ENCODE data around the gene UBLCP1. TPM values are rescaled to one million over a fixed set of nuclear protein-coding genes. Genes with fewer than 3 reads are reported as not detected.

UBLCP1 gene
- total and polyA plus RNA-seq, 2 donors (not counting 1 experiment from before 2014, with no cell fraction given) = 9.6 to 25.1 TPM

GRCh38 chr5:159216454-159216853 lies 46.6 kb upstream of the UBLCP1 start:
- Histone ChIP-seq H3K9ac (ENCODE audit: low read length) (no peak overlapping the region), H3K4me2 (replicated peaks; ENCODE audit: low read depth, low read length, poor library complexity, severe bottlenecking) (no peak overlapping the region), H4K20me1 (ENCODE audit: control insufficient read depth, insufficient read depth, low read length, poor library complexity, severe bottlenecking) (no peaks in the 10 kb centered on the region), H3K27me3 (replicated peaks in 1 of 4; ENCODE audit: control extremely low read depth in 1 of 4, control insufficient read depth in 3 of 4, insufficient read depth in 4 of 4, low read length in 3 of 4) (no peaks in the 10 kb centered on the region), H3K4me3 (ENCODE audit: control extremely low read depth in 1 of 5, extremely low read depth in 1 of 5, insufficient read depth in 1 of 5, low read depth in 2 of 5, low read length in 4 of 5) (no peak overlapping the region), H3K9me3 (ENCODE audit: control extremely low read depth in 1 of 3, control insufficient read depth in 2 of 3, insufficient read depth in 1 of 3, low read length in 2 of 3) (no peaks in the 10 kb centered on the region), H2AFZ (ENCODE audit: insufficient read depth, low read depth, low read length, poor library complexity, severe bottlenecking) (no peak overlapping the region), H3K27ac (ENCODE audit: low read length in 2 of 2) (no peak overlapping the region), H3K36me3 (replicated peaks in 1 of 2; ENCODE audit: control extremely low read depth in 1 of 2, control insufficient read depth in 1 of 2, extremely low read depth in 1 of 2, insufficient read depth in 2 of 2, low read length in 1 of 2) (no peaks in the 10 kb centered on the region), H3K4me1 (ENCODE audit: control insufficient read depth in 2 of 2, insufficient read depth in 2 of 2, low read length in 2 of 2) (peaks cover 5% of the 10 kb centered on the region in 2 donors), H3K79me2 (ENCODE audit: control insufficient read depth, insufficient read depth, low read length) (no peaks in the 10 kb centered on the region)
- CTCF ChIA-PET = interaction anchor here (1.5 kb wide), 1 partner anchor 101 kb away, joined by 3 read pairs; no protein-coding TSS in a partner anchor
- H3K27ac Mint-ChIP-seq = no peak overlapping the region
- WGBS (ENCODE audit: insufficient coverage) = no CpG with 5 or more reads among the region's 2 CpGs
- DNase-seq = no peak
- H3K9me3 Mint-ChIP-seq (ENCODE audit: insufficient read depth) = no peaks in the 10 kb centered on the region
- TF ChIP-seq, protein P1, sequence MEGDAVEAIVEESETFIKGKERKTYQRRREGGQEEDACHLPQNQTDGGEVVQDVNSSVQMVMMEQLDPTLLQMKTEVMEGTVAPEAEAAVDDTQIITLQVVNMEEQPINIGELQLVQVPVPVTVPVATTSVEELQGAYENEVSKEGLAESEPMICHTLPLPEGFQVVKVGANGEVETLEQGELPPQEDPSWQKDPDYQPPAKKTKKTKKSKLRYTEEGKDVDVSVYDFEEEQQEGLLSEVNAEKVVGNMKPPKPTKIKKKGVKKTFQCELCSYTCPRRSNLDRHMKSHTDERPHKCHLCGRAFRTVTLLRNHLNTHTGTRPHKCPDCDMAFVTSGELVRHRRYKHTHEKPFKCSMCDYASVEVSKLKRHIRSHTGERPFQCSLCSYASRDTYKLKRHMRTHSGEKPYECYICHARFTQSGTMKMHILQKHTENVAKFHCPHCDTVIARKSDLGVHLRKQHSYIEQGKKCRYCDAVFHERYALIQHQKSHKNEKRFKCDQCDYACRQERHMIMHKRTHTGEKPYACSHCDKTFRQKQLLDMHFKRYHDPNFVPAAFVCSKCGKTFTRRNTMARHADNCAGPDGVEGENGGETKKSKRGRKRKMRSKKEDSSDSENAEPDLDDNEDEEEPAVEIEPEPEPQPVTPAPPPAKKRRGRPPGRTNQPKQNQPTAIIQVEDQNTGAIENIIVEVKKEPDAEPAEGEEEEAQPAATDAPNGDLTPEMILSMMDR (IDR thresholded peaks at IDR 0.05) = no peak
- TF ChIP-seq EZH2 (IDR thresholded peaks at IDR 0.05; ENCODE audit: borderline replicate concordance, insufficient read depth, low read depth, low read length, poor library complexity, severe bottlenecking) = no peak
- POLR2A ChIA-PET = interaction anchor here (0.7 to 1.3 kb wide), 2 partner anchors 8 to 1285 kb away, joined by 3 to 4 read pairs; no protein-coding TSS in a partner anchor
- ATAC-seq (ENCODE audit: low read depth) = no peak
- intact Hi-C loops (cut with micrococcal nuclease) = no loop called here
- H3K27me3 Mint-ChIP-seq = no peaks in the 10 kb centered on the region
- H3K4me1 Mint-ChIP-seq = peaks cover 6% of the 10 kb centered on the region
- H3K4me3 Mint-ChIP-seq = no peak overlapping the region

- H3K27ac Mint-ChIP-seq = no peak overlapping the region
- intact Hi-C loops (cut with micrococcal nuclease) = no loop called here
- H3K9ac ChIP-seq (ENCODE audit: low read length) = no peak overlapping the region
- H3K27me3 Mint-ChIP-seq = no peaks in the 10 kb centered on the region
- no peaks in the 10 kb centered on the region for H3K36me3 ChIP-seq (replicated peaks in 1 of 2; ENCODE audit: control extremely low read depth in 1 of 2, control insufficient read depth in 1 of 2, extremely low read depth in 1 of 2, insufficient read depth in 2 of 2, low read length in 1 of 2)
- no peak overlapping the region for H3K4me3 ChIP-seq (ENCODE audit: control extremely low read depth in 1 of 5, extremely low read depth in 1 of 5, insufficient read depth in 1 of 5, low read depth in 2 of 5, low read length in 4 of 5)
- H4K20me1 ChIP-seq (ENCODE audit: control insufficient read depth, insufficient read depth, low read length, poor library complexity, severe bottlenecking) = no peaks in the 10 kb centered on the region
- 73% methylated on average over 2 of the region's 2 CpGs for WGBS (ENCODE audit: insufficient coverage)
- H2AFZ ChIP-seq (ENCODE audit: insufficient read depth, low read depth, low read length, poor library complexity, severe bottlenecking) = no peak overlapping the region
- ChIA-PET CTCF (interaction anchor here (1.5 kb wide), 1 partner anchor 100 kb away, joined by 3 read pairs; no protein-coding TSS in a partner anchor), POLR2A (interaction anchor here (1.3 kb wide), 1 partner anchor 9 kb away, joined by 4 read pairs; no protein-coding TSS in a partner anchor)
- no peaks in the 10 kb centered on the region for H3K9me3 ChIP-seq (ENCODE audit: control extremely low read depth in 1 of 3, control insufficient read depth in 2 of 3, insufficient read depth in 1 of 3, low read length in 2 of 3)
- H3K27ac ChIP-seq (ENCODE audit: low read length in 2 of 2) = no peak overlapping the region
- H3K4me3 Mint-ChIP-seq = no peak overlapping the region
- H3K79me2 ChIP-seq (ENCODE audit: control insufficient read depth, insufficient read depth, low read length) = no peaks in the 10 kb centered on the region
- no peak overlapping the region for H3K4me2 ChIP-seq (replicated peaks; ENCODE audit: low read depth, low read length, poor library complexity, severe bottlenecking)
- H3K27me3 ChIP-seq (replicated peaks in 1 of 4; ENCODE audit: control extremely low read depth in 1 of 4, control insufficient read depth in 3 of 4, insufficient read depth in 4 of 4, low read length in 3 of 4) = no peaks in the 10 kb centered on the region
- no peak for ATAC-seq (ENCODE audit: low read depth)
- H3K4me1 Mint-ChIP-seq = peaks cover 3% of the 10 kb centered on the region
- H3K4me1 ChIP-seq (ENCODE audit: control insufficient read depth in 2 of 2, insufficient read depth in 2 of 2, low read length in 2 of 2) = no peaks in the 10 kb centered on the region
- no peak for TF ChIP-seq EZH2 (IDR thresholded peaks at IDR 0.05; ENCODE audit: borderline replicate concordance, insufficient read depth, low read depth, low read length, poor library complexity, severe bottlenecking)
- TF ChIP-seq, protein P1 (IDR thresholded peaks at IDR 0.05) = no peak
- DNase-seq = no peak
- H3K9me3 Mint-ChIP-seq (ENCODE audit: insufficient read depth) = no peaks in the 10 kb centered on the region
These were observed 45.9 kb upstream of the UBLCP1 start for GRCh38 chr5:159217236-159217635.
